Amniotic epithelial cell (primary cell): Measurements from ENCODE around the gene CD300A.

ENCODE experiments used
- DNase-seq: peaks from one replicate; pipeline ENCODE4 v3.0.0-alpha.2; 2010; ENCODE audit warnings: low read depth

CD300A gene

DNA sequence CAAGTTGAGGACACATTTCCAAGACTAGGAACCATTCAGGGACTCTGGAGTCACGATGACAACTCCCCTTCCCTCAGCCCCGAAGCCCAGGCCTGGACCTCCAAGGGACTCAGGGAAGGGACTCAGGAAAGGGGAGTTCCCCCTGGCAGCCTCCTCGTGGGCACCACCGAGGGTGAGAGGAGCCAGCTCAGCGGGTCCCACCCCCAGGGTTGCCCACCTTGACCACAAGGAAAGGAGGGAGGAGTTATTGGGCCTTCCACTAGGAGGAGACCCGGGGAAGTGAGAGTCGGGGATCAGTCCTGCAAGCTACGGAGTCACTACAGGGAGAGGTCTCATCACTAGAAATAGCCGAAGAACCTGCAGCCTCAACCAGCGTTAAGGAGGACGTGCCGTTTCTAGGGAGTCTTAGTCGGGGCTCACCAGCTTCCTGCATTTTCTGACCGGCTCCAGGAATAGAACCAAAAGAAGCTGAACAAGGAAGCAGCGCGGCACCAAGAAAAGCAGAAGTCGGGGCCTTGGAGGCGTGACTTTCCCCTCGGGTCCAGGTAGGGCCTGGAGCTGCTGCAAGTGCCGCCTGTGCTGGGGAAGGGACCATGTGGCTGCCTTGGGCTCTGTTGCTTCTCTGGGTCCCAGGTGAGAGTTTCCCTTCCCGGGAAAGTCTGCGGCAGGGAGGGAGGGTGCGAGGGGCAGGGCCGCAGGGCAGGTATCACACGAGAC lies at the start of gene CD300A:
Gene CD300A, plus strand, starts transcription at position 524 of the 717 bp plus-strand sequence. Its CDS starts 70 bp downstream, at position 594.
- DNase-seq: no peak

DNA sequence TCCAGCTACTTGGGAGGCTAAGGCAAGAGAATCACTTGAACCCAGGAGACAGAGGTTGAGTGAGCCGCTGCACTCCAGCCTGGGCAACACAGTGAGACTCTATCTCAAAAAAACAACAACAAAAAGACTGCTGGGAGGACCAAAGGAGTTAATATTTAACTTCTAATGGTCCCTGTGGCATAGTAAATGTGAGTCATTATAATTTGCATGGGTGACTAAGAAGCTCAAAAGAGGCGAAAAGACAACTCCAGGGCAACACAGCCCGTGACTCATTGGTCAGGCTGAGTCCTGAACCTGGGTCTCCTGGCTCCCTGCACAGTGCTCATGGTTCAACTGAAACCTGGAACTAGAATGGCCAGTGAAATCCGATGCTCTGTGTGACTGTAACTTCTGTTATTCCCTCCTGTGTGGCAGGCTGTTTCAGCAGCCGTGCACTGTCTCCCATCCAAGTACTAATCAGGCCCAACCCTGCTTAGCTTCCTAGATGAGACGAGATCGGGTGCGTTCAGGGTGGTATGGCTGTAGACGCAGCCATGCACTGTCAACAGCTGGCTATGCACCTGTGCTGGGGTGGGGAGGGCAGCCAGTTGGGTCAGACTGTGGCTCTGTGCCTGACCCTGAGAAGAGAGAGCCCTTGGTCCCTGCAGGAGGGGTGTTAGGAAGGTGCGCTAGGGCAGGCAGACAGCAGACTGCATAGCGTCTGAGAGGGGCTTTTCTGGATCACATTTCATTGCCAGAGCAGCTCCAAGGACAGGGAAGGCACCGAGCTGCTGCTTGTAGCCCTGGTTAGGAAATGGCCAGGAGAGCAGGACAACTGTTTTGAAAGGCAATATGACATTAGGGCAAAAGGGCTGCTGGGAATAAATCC lies 49.0 kb upstream of the CD300A start:
- DNase-seq: peak; percentile 24

DNA sequence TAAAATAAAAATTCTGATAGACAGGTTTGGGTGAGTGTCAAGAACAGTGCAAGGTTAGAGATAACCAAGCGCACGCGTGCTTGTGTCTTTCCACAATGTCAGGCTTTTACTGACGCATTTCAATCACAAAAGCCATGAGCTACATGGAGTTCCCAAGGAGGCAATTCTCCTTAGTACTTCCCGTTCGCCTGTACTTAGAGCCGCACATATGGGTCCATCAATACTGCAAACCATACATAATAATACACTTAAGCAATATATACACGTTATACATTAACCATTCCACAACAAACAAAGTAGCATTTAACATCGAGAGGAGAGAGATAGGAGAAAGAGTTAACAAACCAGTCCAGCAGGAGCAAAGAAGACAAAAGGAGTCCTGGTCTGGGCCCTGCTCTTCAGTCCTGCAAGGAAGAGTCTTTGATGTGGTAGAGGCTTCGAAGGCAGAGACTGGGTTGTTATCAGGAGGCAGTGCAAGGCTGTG lies 46.5 kb upstream of the CD300A start:
- no peak for DNase-seq

DNA sequence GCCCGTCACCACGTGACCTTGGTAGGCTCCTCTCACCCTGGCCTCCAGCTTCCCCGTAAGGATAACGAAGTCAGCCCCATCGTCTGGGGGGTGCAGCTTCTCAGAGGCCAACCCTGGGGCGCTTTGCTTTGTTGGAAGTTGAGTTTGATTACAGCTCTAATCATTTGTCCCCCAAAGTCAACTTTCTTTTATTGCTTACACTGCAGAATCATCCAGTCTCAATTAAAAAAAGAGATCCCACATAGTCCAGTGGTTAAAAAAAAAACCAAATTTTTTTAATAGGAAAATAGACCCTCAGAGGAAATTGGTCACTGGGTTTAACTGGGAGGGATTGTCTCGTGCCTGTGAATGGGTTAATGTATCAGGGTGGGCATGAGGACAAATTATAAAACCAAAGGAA lies 42.3 kb upstream of the CD300A start:
- no peak for DNase-seq

DNA sequence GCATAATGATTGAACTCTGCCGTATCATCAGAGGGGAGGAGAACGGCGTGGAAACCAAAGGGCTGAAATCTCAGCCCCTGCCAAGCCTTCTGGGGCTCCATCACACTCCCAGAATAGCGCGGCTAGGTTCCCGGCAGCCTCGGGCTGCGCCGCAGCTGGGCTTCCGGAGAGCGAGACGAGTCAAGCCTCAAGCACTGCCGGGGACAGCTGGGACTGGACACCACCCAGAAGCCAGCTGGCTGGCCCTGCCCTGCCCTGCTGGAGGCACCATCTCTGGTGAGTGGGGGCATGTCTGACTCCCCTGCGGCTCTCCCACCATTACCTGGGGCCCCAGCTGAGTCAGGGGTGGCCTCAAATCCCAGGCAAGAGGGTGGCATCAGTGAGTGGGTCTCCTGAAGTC lies 41.8 kb upstream of the CD300A start:
- DNase-seq: no peak

DNA sequence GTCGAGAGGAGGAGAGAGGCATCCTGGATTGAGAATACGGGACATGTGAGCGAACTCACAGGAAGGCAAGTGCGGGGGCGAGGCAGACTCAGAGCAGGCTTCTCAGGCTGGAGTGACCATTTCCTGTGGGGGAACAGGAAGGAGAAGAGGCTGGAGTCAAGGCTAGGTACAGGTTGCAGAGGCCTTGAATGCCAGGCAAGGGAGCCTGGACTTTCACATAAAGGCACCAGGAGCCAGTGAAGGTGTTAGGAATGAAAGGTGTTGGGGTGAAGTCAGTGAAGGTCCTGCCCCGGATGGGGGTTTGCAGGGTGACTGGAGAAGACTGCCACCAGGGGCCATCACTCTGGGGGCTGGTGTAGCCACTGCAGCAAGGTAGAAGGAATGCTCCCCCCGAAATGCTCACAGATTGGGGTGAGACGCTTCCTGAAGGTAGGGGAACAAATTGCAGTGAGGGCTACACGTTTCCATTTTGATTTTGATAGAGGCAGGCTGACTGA lies 39.8 kb upstream of the CD300A start:
- DNase-seq: peak; percentile 15

DNA sequence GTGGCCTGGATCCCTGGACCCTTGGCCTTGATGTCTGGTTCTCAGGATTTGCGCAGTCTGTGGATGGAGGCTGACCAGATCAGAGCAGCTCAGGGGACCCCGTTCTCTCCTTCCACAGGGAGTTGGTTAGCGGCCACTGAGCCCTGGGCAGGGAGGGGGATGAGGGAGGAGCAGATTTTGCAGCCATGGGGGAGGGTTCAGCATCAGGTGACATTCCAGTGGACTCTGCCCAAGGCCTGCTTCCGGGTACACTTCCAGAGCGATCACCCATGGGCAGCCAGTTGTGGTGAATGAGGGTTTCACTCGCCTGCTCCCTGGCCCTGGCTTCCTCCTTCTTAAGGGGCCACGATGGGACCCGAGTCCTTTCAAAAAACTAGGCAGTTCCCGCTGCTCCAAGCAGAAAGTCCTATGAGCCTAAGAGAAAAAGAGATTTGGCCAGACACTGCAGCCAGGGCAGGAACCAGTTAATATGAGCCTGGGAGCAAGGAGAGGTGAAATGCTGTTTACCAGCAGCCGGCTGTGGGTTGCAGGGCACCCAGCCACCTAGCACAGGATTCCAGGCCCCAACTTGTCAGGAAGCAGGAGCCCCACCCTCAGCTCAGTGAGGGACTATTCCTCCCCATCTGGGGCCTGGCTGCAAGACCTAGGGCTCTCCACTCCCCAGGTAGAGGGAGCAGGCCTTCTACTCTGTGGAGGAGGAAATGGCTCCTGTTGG lies 39.2 kb upstream of the CD300A start:
- no peak for DNase-seq

DNA sequence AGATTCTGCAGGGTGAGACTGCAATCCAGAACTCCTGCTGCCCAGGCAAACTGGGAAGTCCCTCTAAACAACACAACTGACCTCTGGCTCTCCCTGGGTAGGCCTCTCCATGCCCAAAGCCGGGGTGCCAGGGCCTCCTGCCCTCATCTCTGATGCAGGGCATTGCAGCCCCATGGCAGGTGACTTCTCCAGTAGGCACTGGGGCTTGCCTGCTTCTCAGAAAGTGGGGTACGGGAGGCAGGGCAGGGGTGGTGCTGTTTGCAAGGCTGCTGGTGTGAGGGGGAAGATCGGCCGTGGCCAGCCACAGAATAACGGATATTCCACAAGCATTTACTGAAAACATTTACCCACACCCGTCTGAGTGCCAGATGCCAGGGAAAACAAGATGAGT lies 38.7 kb upstream of the CD300A start:
- no peak for DNase-seq

DNA sequence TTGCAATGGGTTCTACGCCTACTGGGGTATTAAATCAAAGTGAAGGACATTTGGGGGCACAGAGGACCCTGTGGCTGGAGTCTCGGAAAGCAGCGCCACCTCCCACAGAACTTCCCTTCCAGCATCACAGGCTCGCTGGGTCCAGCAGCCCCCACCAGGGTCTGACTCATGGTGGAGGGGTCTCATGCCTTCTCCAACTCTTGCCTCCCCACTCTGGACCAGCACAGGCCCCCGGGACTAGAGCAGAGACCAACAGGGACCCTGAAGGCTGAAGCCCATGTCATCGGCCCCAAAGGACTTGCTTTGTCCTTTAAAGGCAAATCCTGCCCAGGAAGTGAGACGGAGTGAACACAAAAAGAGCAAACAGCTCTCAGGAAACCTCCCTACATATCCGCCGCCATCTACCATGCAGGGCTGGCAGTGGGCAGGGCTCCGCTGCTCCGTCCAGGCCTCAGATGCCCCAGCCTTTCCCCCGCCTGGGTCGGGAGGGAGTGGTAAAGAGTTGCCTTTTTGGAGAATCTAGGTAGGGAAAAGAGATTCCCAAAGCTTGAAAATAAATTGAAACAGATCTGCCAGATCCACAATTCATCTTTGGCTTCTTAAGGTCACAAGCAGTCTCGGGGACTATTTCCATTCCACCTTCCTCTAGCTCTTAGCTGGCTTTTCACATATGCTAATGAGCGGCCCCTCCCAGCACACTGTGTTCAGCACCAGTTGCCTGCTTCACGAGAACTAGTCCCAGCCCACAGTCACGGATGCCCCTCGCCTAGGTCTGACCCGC lies 36.6 kb upstream of the CD300A start:
- no peak for DNase-seq

DNA sequence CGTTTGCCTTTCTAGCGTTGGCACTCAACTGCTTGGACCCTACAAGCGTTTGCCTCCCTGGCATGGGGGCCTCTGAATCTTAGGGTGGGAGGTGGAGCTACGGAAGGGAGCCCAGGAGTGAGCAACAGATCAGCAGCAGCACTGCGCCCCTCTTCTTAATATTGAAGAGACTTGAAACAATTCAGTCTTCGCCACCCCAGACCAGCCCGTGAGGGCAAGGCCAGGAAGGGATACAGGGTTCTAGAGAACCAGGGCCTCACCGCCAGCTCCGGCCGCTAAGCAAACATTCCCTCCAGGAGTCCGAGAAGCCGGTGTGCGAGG lies 36.1 kb upstream of the CD300A start:
- DNase-seq: no peak

DNA sequence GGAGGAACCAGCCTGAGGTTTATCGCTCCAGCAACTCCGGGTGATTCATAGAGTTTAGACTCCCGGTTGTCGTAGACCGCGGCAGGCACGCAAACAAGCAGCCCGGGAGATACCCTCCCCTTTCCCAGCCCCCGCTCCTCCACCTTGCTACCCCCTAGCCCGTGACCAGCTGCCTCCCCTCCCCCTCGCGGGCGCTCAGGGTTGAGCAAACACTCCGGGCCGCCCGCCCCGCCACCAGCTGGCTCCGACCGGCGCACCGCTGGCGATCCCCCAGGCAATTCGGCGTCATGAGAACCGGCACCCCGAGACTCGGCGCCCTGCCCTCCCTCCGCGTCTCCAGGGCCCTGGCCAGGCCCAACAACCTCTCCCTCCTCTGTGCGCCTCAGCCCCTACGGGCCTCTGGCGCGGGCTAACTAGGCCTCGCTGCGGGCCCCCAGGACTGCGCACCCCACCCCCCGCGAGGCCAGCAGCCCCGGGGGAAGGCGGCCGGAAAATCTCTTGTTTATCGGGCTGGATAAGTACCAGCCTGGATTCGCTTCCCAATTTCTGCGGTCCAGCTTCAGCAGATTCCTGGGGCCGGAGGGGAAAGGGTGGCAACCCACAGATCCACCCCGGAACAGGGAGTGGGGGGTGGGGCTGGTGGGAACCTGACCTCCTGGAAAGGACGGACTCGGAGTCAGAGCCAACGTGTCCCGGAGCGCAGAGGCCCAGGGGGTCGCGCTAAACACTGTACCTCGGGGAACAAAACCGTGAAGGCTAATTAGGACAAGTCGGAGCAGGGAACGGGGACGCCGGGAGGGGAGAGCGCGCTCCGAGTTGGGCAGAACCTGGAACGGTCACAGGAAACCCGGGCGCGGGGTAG lies 35.5 kb upstream of the CD300A start:
- DNase-seq: peak; percentile 88

DNA sequence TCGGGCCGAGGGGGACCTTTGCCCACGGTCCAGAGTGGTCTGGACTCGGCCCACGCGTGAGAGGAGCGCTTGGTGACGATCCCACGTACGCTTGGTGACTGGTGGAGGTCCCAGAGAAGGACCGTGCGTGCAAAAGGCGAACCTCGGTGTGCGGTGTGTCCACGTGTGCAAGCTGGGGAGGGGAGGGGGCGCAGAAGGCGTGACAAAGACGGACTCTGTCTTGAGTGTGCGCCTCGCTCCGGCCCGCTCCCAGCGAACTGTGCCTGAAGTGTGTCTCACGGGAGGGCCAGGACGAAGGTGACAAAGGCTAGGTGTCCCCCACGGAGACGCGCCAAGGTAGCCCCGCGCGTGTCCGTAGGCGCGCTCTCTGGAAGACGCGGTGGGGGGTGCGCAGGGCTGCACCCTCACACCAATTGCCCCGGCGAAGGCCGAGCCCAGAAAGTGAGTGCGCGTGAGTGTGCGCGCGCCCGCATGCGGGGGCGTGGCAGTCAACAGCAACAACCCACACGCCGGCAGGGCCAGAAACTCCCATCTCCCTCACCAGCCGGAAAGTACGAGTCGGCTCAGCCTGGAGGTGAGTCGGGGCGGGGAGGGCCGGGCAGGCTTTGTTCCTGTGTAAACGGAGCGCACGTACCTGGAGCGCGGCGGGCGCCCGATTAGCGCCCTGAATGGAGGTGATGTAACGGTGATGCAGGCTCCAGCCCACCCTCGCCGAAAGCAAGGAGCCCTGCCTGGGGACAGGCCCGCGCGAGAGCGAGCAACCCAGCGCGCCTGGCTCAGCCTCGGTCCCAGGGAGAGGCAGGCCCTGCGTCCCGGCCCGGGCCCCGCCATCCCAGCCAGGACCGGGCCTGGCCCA lies 34.6 kb upstream of the CD300A start, which contains the start of gene GPRC5C:
Gene GPRC5C, plus strand, starts transcription at position 521 of the 856 bp plus-strand sequence. CDS start 7,689 bp downstream, outside the sequence.
- DNase-seq: peak; percentile 51

DNA sequence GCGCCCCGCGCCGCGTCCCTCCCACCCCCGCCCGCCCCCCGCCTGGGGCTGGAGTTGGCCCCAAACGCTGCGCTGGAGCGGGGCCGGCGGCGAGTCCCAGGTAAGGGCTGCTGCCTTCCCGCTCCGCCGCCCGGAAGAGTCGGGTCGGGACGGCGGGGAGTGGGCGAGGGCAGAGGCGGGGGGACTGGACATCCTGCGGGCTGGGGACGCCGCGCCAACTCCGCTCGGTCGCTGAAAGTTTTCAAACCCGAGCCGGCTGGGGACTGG lies 34.1 kb upstream of the CD300A start:
- DNase-seq: no peak

DNA sequence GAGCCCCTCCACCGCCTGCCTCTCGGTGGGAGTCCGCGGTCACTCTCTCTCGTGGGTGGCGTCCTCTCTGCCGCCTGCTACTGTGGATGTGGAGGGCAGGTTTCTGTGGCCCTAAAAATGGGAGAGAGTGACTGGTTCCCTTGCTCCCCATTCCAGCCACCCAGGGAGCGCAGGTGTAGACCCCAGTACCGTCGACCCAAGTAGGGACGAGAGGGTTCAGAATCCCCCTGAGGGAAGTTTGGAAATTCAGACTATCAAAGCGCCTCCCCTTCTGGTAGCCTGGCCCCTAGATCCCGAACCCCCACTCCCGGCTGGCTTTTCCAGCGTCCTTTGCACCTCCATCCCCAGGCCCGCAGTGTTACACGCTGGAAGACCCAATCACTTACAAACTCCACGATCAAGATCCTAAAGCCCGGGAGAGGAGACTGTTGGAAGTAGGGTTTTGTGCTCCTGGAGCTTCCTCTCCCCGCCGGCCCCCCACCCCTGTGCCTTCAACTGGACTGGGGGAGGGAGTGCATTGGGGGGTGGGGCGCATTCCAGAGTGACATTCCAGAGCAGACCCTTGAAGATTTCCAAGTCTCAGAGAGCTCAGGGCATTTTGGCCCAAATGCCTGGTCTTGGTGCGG lies 33.6 kb upstream of the CD300A start:
- DNase-seq: no peak

DNA sequence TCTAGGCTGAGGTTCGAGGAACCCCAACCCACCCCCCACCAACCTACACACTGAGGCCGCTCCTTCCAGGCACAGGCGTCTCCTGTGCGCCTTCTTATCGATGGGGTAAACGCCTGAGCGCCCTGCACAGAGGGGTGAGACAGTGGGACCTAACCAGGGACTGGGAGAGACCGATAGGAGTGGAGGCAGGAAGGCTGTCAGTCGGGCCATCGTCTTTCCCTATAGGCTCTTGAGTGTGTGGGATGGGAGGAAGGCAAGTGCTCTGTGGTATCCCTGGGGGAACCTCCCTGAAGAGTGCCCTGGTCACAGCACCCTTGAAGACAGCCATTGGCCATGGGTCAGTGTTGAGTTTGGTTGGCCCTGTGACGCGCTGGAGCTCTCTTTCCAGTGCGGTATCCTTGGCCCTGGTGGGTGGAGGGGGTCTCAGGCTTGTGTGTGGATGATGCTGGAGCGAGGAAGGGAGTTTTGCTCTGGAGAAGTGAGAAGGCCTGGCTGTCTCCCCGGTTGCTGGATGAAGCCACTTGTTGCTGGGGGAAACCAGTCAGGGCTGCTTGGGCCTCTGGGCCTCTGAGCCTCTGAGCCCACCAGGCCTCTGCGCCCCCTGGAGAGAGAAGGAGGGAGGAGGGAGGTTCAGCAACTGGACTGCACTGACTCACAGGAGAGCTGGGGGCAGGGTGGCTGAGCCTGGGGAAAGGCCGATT lies 32.9 kb upstream of the CD300A start:
- DNase-seq: no peak

DNA sequence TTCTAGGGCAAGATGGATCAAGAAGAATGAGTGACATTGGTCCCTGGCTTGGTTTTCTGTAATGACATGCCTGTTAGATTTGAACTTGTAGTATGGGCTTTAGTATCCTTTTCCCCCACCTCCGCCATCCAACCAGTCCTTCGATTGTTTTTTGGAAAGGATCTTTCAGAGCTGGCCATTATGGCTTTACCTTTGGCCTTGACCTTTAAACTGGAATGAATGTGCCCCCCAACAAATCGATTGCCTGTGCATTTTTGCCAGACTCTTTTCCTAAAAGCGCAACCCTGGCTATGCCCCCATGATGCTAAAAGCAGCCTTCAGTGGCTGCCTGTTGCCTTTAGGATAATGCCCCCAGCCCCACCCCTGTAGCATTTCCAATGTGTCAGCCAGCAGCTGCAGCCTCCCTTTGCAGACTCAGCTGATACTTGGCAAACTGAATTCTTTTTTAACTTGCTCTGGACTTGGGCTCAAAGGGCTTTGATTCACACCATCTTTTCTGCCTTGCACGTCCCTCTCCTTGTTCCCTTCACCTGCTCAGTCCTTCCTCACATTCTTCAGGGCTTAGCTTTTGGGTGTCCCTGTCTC lies 30.6 kb upstream of the CD300A start:
- no peak for DNase-seq

DNA sequence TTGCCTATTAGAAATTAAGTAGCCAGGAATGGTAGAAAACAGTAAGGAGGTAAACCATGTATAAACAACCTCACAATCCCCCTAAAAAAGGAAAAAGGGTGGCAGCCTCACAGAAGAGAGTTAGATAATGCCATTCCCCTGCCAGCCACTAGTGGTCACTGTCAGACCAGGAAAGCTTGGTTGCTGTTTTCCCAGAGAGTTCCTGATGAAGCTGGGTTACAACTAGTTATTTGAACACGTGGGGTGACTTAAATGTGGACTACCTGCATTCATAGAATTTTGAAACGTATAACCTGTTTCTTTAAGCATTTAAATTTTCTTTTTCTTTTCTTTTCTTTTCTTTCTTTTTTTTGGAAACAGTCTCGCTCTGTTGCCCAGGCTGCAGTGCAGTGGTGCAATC lies 28.7 kb upstream of the CD300A start:
- DNase-seq: no peak
